ENCODE results near the gene CD38. TPM values are rescaled to one million over a fixed set of nuclear protein-coding genes. Genes with fewer than 3 reads are reported as not detected.
"Not testable (repeated sequence)": the region's sequence is repeated elsewhere in the genome, so short reads cannot be mapped to it uniquely, and the experiment has no call there.

CD38 gene
- total RNA-seq, 6 experiments from 2014 or later: 0.74 to 8.4 (median 3.3) TPM

GRCh38 chr4:15794426-15794825 lies 16.3 kb downstream of the CD38 start:
- Histone ChIP-seq H3K27me3 (no peaks in the 10 kb centered on the region), H3K27ac (no peak overlapping the region), H3K36me3 (no peaks in the 10 kb centered on the region), H3K4me3 (no peak overlapping the region), H3K4me1 (no peaks in the 10 kb centered on the region), H3K9me3 (no peaks in the 10 kb centered on the region)
- ATAC-seq (no peak), DNase-seq (no peak)
- WGBS (ENCODE audit: insufficient coverage, low coverage, low lambda C conversion rate, missing lambda C conversion rate): 60% methylated on average over 2 of the region's 2 CpGs
- no peak for TF ChIP-seq CTCF (IDR thresholded peaks at IDR 0.05)
- TF ChIP-seq POLR2A (IDR thresholded peaks at IDR 0.05): no peak
- intact Hi-C loops (cut with DNase I): no loop called here

GRCh38 chr4:15794905-15795304 lies 16.8 kb downstream of the CD38 start:
- no peak overlapping the region for H3K4me3 ChIP-seq
- H3K36me3 ChIP-seq: no peaks in the 10 kb centered on the region

GRCh38 chr4:15797320-15797719 lies 19.2 kb downstream of the CD38 start:
- no peak for TF ChIP-seq POLR2A (IDR thresholded peaks at IDR 0.05)
- no peak for TF ChIP-seq CTCF (IDR thresholded peaks at IDR 0.05)
- intact Hi-C loops (cut with DNase I): no loop called here

More at GRCh38 chr4:15794905-15795304, 16.8 kb downstream of the CD38 start:
- H3K9me3 ChIP-seq: no peaks in the 10 kb centered on the region
- DNase-seq: no peak
- TF ChIP-seq POLR2A (IDR thresholded peaks at IDR 0.05) (no peak), CTCF (IDR thresholded peaks at IDR 0.05) (no peak)
- no peak overlapping the region for H3K27ac ChIP-seq
- WGBS (ENCODE audit: insufficient coverage, low coverage, low lambda C conversion rate, missing lambda C conversion rate): 29% methylated on average over 1 of the region's 1 CpG
- intact Hi-C loops (cut with DNase I): no loop called here
- no peaks in the 10 kb centered on the region for H3K27me3 ChIP-seq
- no peak for ATAC-seq
- no peaks in the 10 kb centered on the region for H3K4me1 ChIP-seq

GRCh38 chr4:15799141-15799540 lies 21.0 kb downstream of the CD38 start:
- Histone ChIP-seq H3K4me1 (no peaks in the 10 kb centered on the region), H3K27me3 (no peaks in the 10 kb centered on the region), H3K4me3 (no peak overlapping the region), H3K36me3 (no peaks in the 10 kb centered on the region), H3K27ac (no peak overlapping the region), H3K9me3 (no peaks in the 10 kb centered on the region)
- intact Hi-C loops (cut with DNase I): no loop called here
- ATAC-seq (no peak), DNase-seq (no peak)
- TF ChIP-seq CTCF (IDR thresholded peaks at IDR 0.05) (no peak), POLR2A (IDR thresholded peaks at IDR 0.05) (no peak)
- 76% methylated on average over 4 of the region's 4 CpGs for WGBS (ENCODE audit: insufficient coverage, low coverage, low lambda C conversion rate, missing lambda C conversion rate)

More at GRCh38 chr4:15797320-15797719, 19.2 kb downstream of the CD38 start:
- Histone ChIP-seq H3K4me1 (no peaks in the 10 kb centered on the region), H3K9me3 (no peaks in the 10 kb centered on the region), H3K36me3 (no peaks in the 10 kb centered on the region), H3K27me3 (no peaks in the 10 kb centered on the region), H3K27ac (no peak overlapping the region), H3K4me3 (no peak overlapping the region)
- ATAC-seq (no peak), DNase-seq (no peak)
- WGBS (ENCODE audit: insufficient coverage, low coverage, low lambda C conversion rate, missing lambda C conversion rate): 67% methylated on average over 5 of the region's 5 CpGs

GRCh38 chr4:15799701-15800100 lies 21.6 kb downstream of the CD38 start:
- Histone ChIP-seq H3K9me3 (no peaks in the 10 kb centered on the region), H3K4me1 (no peaks in the 10 kb centered on the region), H3K4me3 (no peak overlapping the region), H3K36me3 (no peaks in the 10 kb centered on the region), H3K27me3 (no peaks in the 10 kb centered on the region), H3K27ac (no peak overlapping the region)
- intact Hi-C loops (cut with DNase I): loop anchor here (10.0 kb wide), 1 partner anchor 155 kb away; no protein-coding TSS in a partner anchor
- TF ChIP-seq POLR2A (IDR thresholded peaks at IDR 0.05) (no peak), CTCF (IDR thresholded peaks at IDR 0.05) (no peak)
- WGBS (ENCODE audit: insufficient coverage, low coverage, low lambda C conversion rate, missing lambda C conversion rate): 60% methylated on average over 2 of the region's 2 CpGs
- ATAC-seq (no peak), DNase-seq (no peak)

- not testable (repeated sequence) for DNase-seq, H3K9me3 ChIP-seq, H3K27me3 ChIP-seq, H3K4me1 ChIP-seq, H3K4me3 ChIP-seq, H3K36me3 ChIP-seq, H3K27ac ChIP-seq, ATAC-seq
- intact Hi-C loops (cut with DNase I): loop anchor here (10.0 kb wide), 1 partner anchor 152 kb away; no protein-coding TSS in a partner anchor
Observed at GRCh38 chr4:15802497-15802896, 24.4 kb downstream of the CD38 start.
